GM19463 (cell line): ENCODE data around the gene GNGT2.

ENCODE experiments used
- ATAC-seq: cut with Tn5 transposase; IDR thresholded peaks from one replicate; pipeline ENCODE4 v1.9.1; 2021; ENCODE audit warnings: mild to moderate bottlenecking, moderate library complexity; ENCODE audit not compliant: unreplicated experiment

Gene GNGT2

DNA sequence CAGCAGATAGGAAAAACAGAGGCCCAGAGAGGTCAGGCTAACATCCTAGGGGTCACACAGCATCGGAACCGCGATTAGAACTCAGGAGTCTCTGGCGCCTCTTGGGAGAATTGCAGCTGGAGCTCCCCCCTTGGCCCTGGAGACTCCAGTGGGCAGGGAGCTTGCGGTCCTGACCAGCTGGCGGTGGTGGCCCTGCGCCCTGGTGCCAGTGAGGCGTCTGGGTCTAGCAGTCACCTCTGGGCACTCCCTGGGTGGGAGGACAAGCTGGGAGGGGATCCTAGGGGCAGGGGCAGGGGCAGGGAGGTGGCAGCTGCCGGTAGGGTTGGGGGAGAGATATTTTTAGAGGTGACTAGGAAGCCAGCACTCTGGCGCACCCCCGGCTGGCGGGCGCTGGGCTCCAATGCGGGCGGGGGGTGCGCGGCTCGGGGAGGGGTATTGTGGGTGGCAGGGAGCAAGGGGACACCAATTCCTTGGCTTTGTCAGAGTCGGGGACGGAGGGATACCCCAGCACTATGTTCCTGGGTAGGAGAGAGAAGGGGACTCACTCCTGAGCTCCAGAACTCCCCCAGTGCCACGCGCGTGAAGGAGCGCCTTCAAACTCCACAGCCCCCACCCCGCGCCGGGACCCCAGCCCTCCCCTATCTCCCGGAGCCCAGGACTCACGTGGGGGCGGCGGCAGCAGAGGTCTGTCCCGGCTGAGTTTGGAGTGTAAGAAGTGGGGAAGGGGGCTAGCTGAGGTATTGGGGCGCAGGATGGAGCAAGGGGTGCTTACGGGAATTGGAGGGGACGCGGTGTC lies 19.6 kb upstream of the GNGT2 start:
- ATAC-seq, result no peak

DNA sequence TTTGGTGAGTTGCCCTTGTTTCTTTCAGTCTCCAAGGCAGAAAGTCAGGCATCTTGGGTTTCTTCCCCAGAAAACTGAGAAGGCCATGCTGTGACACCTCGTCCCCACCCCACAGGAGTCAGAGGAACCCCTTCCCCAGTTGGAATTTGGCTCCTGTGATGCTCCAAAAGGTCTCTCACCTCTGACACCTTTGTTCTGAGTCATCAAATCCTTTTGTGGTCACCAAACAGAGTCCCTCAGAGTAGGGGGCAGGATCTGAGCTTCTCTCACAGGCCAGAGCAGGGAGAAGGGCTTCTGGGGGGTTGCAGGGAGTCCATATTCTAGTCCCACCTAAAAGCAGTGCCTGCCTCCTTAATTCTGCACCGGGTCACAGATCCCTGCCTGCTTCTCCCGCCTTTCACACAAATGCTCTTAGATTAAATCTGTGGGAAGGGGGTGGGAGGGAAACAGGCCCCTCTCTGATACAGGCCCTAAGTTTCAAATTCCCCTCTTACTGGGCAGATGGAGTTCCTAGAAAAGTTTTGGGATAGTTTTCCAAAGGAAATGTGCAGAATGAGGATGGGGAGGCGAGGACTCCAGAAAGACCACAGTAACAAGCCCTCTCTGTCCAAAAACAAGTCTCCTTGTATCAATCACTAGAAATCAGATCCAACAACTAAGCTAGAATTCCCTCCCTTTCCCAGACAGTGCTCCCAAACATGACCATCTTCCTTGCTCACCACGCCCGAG lies 18.9 kb upstream of the GNGT2 start:
- no peak for ATAC-seq

DNA sequence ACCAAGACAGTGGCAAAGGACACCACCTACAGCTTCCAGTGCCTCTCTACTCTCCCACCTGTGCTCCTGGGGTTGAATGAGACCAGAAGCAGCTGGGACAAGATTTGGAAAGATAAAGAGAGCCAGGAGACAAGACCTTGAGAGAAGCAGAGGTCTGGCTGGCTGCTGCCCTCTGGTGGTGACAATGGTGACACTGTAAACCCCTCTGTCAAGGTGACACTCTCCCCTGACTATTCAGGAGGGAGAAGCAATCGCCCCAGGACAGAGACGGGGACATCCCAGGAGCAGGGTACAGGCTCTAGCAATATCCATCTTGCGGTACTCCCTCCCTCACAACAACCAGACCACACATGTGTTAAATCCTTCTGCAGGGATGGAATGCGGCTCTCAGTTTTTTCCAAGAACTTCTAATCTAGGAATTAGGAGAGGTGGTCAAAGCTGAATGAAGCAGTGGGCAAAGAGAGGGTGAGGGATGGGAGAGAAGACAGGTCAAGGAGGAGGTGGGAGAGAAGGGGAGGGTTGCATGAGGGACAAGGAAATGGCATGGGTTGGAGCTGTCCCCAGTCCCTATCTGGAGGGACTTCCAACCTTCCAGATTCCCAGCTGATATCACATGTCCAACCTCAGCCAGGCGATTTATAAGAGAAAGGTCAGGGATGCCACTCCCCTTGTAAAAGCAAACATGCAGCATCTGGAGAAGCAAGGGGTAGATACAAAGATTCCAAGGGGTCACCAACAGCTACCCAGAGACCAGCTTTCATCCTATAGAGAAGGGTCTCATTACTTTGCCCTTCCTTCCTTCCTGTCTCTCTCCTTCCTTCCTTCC lies 17.3 kb upstream of the GNGT2 start:
- no peak for ATAC-seq

DNA sequence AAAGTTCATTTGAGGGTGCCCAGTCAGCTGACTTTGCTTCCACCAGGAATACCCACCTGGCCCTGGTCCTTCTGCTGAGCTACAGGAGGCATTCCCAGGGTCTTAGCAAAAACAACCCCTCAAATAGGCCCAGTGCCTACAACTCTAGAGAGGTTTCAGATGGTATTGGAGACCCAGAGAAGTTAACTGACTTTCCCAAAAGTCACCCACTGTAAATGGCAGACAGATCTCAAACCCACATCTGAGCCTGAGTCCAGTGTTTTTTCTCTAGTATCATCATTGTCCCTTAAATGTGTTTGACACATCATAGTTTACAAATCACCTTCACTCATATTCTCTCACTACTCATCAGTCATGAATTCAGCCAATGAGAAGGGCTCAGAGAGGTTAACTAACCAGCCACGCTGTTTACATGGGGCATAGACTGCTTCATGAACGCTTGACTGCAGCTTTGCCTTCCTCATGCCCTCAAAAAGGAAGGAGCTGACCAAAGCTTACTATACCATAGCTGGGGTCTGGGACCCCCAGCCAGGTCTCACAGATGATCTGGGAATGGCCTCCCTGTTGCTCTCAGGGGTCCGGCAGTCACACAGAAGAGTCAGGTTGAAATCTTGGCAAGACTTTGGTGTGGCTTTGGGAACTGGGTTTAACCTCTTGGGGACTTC lies 16.5 kb upstream of the GNGT2 start:
- ATAC-seq, result no peak

DNA sequence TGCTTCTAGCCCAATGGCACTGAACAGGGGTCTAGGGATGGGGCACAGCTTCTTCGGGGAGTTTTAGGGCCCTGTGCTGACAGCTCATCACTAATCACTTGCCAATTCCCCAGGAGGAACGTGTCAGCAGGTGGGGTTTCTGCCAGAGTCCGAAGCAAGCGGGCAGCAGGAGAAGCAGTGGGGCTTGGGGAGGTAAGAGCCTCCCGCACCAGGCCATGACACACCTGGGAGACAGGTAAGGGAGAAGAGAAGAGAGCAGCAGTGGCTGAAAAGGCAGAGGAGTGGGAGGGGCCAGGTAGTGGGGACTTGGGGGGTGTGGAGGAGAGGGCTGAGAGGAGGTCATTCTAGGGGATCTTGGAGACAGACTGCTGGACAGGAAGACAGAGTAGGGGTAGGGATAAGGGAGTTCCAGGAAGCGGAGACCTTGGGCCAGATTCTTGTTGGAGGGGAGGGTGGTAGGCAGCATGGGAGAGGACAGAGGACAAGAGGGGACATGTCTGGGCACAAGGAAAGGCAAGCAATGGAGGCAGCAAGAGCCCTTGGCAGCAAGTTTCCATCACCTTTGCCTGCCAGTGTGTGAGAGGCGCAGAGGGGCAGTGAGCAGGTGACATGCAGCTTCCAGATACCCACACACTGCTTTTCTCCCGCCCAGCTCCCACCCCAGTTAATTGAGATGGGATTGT lies 15.3 kb upstream of the GNGT2 start:
- no peak for ATAC-seq

DNA sequence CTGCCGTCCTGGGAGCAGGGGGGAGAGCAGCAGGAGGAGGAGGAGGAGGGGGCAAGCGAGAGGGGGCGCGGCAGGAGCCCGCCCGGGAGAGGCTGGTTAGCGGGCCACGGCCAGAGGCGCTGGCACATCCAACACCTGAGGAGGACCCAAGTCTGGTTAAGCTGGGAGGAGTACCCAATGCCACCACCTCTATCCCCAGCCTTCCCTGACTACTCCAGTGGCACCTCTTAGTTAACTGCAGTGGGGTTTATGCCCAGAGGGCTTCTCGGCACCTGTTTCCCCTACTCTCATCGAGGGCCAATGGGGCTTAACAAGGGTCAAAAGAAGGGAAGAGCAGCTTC lies 14.6 kb upstream of the GNGT2 start:
- ATAC-seq, result no peak

DNA sequence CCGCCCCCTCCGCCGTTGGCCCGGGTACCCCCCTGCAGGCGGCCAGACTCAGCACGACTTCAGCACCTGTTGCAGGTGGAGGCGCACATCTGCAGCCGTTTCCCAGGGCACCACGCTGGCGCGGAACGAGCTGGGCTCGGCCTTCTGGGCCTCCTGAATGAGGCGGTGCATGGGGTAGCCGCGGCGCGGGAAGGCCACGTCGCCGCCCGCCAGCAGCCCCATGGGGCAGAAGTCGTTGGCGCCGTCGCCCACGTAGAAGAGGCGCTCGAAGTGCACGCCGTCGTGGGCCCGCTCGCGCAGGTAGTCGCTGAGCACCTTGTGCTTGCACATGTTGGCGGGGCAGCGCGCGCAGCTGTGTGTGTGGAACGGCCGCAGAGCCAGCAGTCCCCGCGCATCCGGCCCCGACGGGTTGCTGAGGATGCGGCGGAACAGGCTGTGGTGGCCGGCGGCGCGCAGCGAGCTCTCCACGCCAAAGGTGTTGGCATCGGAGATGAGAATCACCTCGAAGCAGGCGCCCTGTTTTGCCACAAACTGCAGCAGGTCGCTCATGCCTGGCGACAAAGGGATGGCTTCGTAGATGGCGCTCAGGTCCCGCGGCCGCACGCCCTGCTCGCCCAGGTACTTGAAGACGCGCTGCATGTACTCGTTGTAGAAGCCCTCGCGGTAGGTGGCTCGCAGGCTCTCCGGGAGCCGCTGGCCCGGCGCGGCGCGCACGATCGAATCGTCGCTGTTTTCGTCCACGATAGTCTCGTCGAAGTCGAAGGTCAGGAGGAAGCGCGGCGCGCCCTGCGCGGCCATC lies 14.0 kb upstream of the GNGT2 start:
- no peak for ATAC-seq

GRCh38 chr17:49223517-49224197 lies 13.3 kb upstream of the GNGT2 start:
- no peak for ATAC-seq

GRCh38 chr17:49223168-49223516 lies 12.8 kb upstream of the GNGT2 start:
- no peak for ATAC-seq

DNA sequence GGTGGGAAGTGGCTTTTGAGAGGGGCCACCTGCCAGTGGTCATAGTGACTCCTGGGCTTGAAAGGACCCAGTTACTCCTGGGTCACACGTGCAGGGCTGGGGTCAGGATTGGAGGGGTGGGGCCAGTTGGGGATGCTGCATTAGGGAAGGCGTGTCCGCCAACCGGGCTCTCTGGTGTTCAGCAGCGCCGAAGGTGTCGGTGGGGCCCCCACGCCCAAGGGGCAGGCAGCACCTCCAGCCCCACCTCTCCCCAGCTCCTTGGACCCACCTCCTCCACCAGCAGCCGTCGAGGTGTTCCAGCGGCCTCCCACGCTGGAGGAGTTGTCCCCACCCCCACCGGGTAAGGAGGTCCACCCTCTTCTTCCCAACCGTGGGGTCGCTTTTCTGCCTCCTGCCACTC lies 9.6 kb upstream of the GNGT2 start:
- ATAC-seq, result no peak

DNA sequence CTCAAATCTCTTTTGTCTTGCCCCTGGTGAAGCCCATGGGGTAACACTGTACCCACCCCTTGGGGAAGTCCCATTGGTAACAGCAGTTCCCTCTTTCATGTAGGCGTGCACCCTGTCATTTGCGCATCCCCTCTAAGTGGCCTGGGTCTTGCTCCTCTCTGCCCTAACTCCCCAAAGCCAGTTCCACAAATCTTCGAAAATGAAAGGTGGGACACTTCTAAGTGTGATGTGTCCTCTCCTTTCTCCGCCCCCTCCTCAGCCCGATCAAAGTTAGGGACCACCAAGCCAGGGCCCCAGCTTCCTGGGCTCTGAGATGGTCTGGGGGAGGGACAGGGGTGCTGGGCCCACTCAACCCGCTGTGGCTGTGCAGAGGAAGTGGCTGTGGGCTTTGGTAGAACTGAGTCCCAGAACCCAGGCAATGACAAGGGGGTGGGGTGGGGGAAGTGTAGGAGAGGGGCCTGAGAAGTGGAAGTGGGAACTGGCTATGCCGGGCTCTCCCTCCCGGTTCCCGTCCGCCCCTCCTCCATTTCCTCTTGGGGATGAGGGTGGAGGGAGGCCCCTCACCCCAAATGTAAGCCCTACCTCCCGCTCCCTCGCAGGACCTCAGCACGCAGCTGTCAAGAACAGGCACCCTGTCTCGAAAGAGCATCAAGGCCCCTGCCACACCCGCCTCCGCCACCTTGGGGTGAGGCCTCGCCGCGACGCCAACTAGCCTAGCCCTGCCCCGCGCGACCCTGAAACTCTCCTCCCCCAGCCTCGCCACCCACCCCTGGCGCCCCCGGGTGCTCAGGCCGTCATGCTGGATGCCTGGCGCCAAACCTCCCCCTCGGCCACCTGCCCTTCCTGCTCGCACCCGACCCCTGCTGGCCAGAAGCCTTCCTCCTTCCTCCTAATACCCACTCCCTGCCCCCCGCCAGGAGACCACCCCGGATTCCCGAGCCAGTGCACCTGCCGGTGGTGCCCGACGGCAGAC lies 8.9 kb upstream of the GNGT2 start:
- ATAC-seq, result no peak

DNA sequence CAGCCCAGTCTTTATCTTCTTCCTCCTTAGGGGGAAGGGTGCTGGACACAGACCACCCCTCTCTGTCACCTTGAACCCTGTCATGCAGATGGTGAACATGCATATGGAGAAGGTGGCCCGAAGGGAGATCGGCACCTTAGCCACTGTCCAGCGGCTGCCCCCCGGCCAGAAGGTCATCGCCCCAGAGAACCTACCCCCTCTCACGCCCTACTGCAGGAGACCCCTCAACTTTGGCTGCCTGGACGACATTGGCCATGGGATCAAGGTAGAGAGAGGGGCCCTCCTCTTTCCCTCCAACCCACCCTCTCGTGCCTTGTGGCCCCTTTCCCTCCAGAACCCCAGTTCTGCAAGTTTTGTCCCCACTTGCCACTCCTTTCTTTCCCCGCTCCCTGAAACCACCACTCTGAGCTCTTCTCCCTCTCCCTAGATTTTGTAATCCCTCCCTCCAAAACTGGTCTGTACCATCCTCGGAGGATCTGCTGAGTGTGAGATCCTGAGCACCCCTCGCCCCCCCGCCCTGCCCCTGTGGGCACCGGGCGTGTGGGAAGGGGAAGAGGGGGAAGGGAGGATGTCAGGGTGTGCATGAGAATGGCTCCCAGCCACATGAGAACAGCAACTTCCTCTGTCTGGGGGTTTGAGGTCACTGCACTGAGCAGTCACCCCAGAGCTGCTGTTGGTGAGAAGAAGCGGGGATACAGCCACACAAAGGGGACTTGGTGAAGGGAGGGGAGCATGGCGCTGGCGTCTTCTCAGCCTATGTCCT lies 7.5 kb upstream of the GNGT2 start:
- ATAC-seq, result peak; percentile 57

GRCh38 chr17:49216953-49217650 lies 6.7 kb upstream of the GNGT2 start:
- ATAC-seq, result no peak

- ATAC-seq, result no peak
Measured at GRCh38 chr17:49216482-49216881, 6.1 kb upstream of the GNGT2 start.

DNA sequence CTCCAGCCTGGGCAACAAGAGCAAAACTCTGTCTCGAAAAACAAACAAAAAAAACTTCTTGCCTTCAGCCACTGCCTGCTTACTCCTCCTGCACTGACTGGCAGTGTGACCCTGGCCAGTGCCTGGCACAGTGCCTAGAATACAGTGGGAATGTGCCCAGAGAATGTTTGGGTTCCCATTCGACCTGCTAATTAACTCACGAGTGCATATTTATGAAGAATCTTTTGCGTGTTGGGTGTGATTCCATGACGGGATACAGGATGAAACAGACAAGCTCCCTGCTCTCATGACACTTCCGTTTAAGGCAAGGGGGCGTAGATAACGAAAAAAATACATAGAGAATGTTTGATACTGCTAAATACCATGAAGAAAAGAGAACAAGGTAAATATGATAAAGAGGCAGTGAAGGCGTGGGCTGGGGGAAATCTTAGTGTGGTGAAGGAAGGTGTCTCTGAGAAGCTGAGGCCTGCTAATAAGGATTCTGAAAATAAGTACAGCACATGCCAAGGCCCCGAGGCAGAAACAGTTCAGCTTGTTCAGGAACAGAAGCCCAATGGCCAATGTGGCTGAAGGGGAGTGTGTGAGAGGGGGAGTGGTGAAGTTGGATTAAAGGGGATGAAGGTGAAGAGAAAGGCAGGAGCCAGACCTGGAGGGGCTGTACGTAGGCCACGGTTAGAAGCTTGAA lies 4.4 kb upstream of the GNGT2 start:
- no peak for ATAC-seq

GRCh38 chr17:49213847-49214246 lies 3.5 kb upstream of the GNGT2 start:
- ATAC-seq, result no peak
